Hepatocyte (in vitro differentiated cells): ENCODE results near the gene C11orf42.

ENCODE experiments used
- CTCF ChIP-seq: fragments of 200-600 bp; sonication (generic); IDR thresholded peaks from 2 replicates; pipeline ENCODE4 v1.5.1; 2016; ENCODE audit warnings: antibody characterized with exemption, mild to moderate bottlenecking; ENCODE audit not compliant: poor library complexity
- EZH2 ChIP-seq: fragments of 200-600 bp; sonication (generic); IDR thresholded peaks from 2 replicates; pipeline ENCODE4 v1.6.1; 2016; ENCODE audit warnings: antibody characterized with exemption, mild to moderate bottlenecking, borderline replicate concordance
- EZH2phosphoT487 ChIP-seq: fragments of 200-600 bp; sonication (generic); IDR thresholded peaks from one replicate; pipeline ENCODE4 v1.6.1; 2018; ENCODE audit warnings: antibody characterized with exemption, mild to moderate bottlenecking, low read depth, moderate library complexity; ENCODE audit not compliant: unreplicated experiment, severe bottlenecking

DNA sequence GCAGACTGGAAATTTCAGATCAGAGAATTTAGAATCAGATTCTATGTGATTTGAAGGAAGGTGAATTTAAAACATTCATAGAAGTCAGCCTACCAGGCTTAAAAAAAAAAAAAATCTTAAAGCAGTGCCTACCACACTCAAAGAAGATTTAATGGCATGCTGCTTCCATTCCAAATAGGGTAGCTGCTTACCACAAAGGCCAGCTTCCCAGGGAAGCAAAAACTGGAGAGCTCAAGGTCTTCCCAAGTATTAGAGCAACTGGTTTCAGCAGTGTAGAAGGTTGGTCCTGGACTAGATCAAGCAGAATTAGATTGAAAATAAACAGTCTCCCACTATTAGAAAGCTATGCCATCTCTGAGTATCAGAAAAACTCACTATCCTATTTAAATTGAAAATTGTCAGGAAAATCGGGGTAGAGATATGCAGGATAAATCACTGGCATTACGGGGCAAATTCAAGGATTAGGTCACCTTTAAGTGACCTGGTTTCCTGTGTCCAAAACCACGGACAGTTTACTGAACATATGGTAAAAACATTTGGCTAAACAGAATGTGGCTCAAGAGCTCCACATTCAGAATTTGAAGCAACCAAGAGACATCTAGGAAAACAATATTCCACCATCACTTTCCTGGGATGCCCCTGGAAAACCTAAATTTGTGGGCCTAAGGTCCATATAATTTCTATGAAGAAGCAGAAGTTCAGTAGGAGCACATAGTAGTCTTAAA, 1.3 kb downstream of the C11orf42 start:
- TF ChIP-seq CTCF: no peak
- no peak for TF ChIP-seq EZH2
- no peak for TF ChIP-seq EZH2phosphoT487
